Measurements from ENCODE around the gene FEN1.

GRCh38 chr11:61834278-61835048, 41.8 kb downstream of the FEN1 start:
- TF ChIP-seq ETV6 (CRISPR knock-in tag; conservative IDR thresholded peaks at IDR 0.05) (no peak), MAFK (conservative IDR thresholded peaks at IDR 0.05 in 1 of 2, IDR thresholded peaks at IDR 0.05 in 1 of 2; ENCODE audit: low read length in 2 of 2) (no peak), ZNF780A (CRISPR knock-in tag; IDR thresholded peaks at IDR 0.05) (no peak), KLF16 (CRISPR knock-in tag; IDR thresholded peaks at IDR 0.05) (no peak), ZNF550 (CRISPR knock-in tag; IDR thresholded peaks at IDR 0.05; ENCODE audit: borderline replicate concordance) (no peak), NFE2L1 (CRISPR knock-in tag; IDR thresholded peaks at IDR 0.05; ENCODE audit: borderline replicate concordance) (no peak), SRF (IDR thresholded peaks at IDR 0.05; ENCODE audit: low read depth, low read length) (no peak), ZGPAT (CRISPR knock-in tag; IDR thresholded peaks at IDR 0.05) (no peak)
- TF ChIP-seq, protein P1, sequence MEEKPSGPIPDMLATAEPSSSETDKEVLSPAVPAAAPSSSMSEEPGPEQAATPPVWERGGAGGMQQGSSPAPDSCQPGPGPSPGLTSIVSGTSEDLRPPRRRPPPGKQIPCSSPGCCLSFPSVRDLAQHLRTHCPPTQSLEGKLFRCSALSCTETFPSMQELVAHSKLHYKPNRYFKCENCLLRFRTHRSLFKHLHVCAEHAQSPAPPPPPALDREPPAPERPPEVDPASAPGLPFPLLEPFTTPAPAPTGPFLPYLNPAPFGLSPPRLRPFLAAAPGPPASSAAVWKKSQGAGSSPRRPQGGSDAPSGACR (CRISPR knock-in tag; IDR thresholded peaks at IDR 0.05), result no peak
